SH-SY5Y (cell line): ENCODE measurements around the gene SSTR4.

Experiments used
- GATA2 ChIP-seq: IDR thresholded peaks from 2 replicates; pipeline ENCODE4 v1.6.1; 2011; ENCODE audit warnings: mild to moderate bottlenecking, low read depth, low read length
- GATA3 ChIP-seq: IDR thresholded peaks from 2 replicates; pipeline ENCODE4 v1.6.1; 2011; ENCODE audit warnings: low read depth, mild to moderate bottlenecking, low read length, moderate library complexity

DNA sequence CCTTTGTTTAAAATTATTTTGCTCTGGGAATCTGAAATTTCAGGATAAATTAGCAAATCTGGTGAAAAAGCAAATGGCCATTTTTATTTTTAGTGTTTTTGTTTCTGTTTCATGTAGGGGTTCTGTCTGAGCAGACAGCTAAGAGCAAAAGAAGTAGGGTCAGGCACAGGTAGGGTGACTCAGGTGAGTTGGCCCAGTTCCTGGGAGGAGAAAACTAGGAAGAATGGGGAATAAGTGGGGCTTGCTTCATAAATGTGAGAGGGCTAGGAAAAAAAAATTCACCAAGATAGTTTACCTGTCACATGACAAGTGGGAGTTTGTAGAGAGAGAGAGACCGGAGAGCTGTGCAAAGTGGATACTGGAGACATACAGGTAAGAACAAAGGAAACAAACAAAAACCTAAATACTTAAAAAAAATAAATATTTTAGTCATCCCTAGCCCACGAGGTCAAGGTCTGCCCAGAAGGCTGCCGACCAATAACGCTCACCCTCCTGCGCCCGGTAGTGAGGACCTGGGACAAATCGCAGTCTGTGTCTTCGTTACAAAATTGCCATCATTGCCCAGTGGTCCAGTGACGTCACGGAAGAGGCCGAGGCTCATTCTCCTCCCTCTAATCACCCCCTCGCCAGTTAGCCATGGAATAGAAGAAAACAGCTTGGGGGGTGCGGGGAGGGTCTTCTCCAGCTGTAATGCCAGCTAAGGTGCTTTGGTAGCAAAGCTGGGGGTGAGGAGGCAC lies 12.1 kb downstream of the SSTR4 start:
- no peak for TF ChIP-seq GATA2
- TF ChIP-seq GATA3, result no peak
